Heart right ventricle (tissue), 16 donors: Measurements from ENCODE around the gene MBD3L2B. TPM values are rescaled to one million over a fixed set of nuclear protein-coding genes. Genes with fewer than 3 reads are reported as not detected.
"Not testable (repeated sequence)": the region's sequence is repeated elsewhere in the genome, so short reads cannot be mapped to it uniquely, and the experiment has no call there.

Experiments
- ATAC-seq, 8 donors: fragments of 200-7000 bp; cut with Tn5 transposase; one replicate each; pipeline ENCODE4 v1.9.1; 2020; ENCODE audit warnings: mild to moderate bottlenecking in 8 of 8, moderate library complexity in 8 of 8, moderate number of reproducible peaks in 1 of 8
- DNase-seq, 2 donors: peaks; one replicate each; pipeline ENCODE4 v3.0.0-alpha.2; 2020
- H3K27ac ChIP-seq, 10 donors: fragments of 200-600 bp; sonication (generic) in 2 of 10; one replicate each; pipeline versions ENCODE4 v1.5.0 to v1.8.0; 2020 to 2022; ENCODE audit warnings: mild to moderate bottlenecking in 3 of 10
- H3K27me3 ChIP-seq, 7 donors: fragments of 200-600 bp; one replicate each; pipeline ENCODE4 v1.8.0; 2021 to 2022; ENCODE audit warnings: mild to moderate bottlenecking in 2 of 7
- H3K36me3 ChIP-seq, 9 donors: fragments of 200-600 bp; sonication (generic) in 1 of 9; one replicate each; pipeline versions ENCODE4 v1.5.0 to v1.8.0; 2020 to 2022; ENCODE audit warnings: mild to moderate bottlenecking in 2 of 9
- H3K4me1 ChIP-seq, 9 donors: fragments of 200-600 bp; sonication (generic) in 1 of 9; one replicate each; pipeline versions ENCODE4 v1.5.0 to v1.8.0; 2020 to 2022; ENCODE audit warnings: mild to moderate bottlenecking in 4 of 9
- H3K4me3 ChIP-seq, 10 donors: fragments of 200-600 bp; sonication (generic) in 2 of 10; one replicate each; pipeline versions ENCODE4 v1.5.0 to v1.8.0; 2020 to 2022; ENCODE audit warnings: mild to moderate bottlenecking in 7 of 10, moderate library complexity in 2 of 10
- H3K9me3 ChIP-seq, 11 donors: fragments of 200-600 bp in 10 of 11; sonication (generic) in 2 of 11; one replicate each; pipeline versions ENCODE4 v1.5.0 to v1.8.0; 2013 to 2022; ENCODE audit warnings: mild to moderate bottlenecking in 2 of 11, control low read depth in 1 of 11, moderate library complexity in 1 of 11
- CTCF ChIP-seq, 9 donors: fragments of 200-600 bp; sonication (generic) in 2 of 9; IDR thresholded peaks; one replicate each; pipeline versions ENCODE4 v1.5.0 to v1.8.0; 2021 to 2022; ENCODE audit warnings: antibody characterized with exemption in 9 of 9, mild to moderate bottlenecking in 5 of 9, moderate library complexity in 1 of 9
- WGBS, 2 donors: extraction: QIAGEN DNeasy Blood & Tissue Kit; methylation state at CpG; one replicate each; pipeline ENCODE4 v1.1.7; 2013; ENCODE audit warnings: inconsistent platforms in 1 of 2; 5-methylcytosine and 5-hydroxymethylcytosine counted together
- intact Hi-C, 10 donors: fragments of 100-400 bp; cut with DNase I; formaldehyde crosslinking; loops; one replicate each; pipeline versions ENCODE4 v1.11.1 to v1.14.2; 2022
- polyA plus RNA-seq, 2 donors: library from polyadenylated mRNA; stranded (reverse); fragments of 200-250 nt; gene quantifications; one replicate each; pipeline ENCODE4 v1.2.3, GENCODE V29; 2013
- total RNA-seq, 10 donors: library from RNA; stranded (reverse); fragmentation: NEBNext Ultra II Directional in 3 of 10; extraction: Animal tissue kit (Norgen Biotek cat#: 25700) in 3 of 10; gene quantifications; one replicate each; pipeline versions ENCODE4 v1.2.1 to v1.2.4, GENCODE V29; 2021 to 2023
- donor health status: Arrhythmogenic right ventricular cardiomyopathy.
- donor health status: ischemic (EF 13 %, LVEDD 7.1; RV severe dilation, severe dysfunction).
- donor health status: healthy with polysubstance abuse.
- donor health status: DM: no; HTN: yes; CAD: no.
- donor health status: DM: no; HTN: no; CAD: no.
- donor health status: ischemic (EF 25% LVEDD 6.9; RV normal size, moderate dysfunction).
- donor health status: ischemic (EF 25% LVEDD 5.7; RV mildly dilated, moderate dysfunction).
- donor health status: healthy.
- donor health status: DM: yes; HTN: yes; CAD: no.
- donor health status: Ischemic cardiomyopathy.
- donor health status: ischemic (EF 35%, LVEDD 5.7; RV mildly dilated, moderate dysfunction).
- donor health status: nonischemic (EF 11% LVEDD 7.7; RV severe dilation, severe dysfunction).
- donor health status: DM: yes; HTN: yes; CAD: no.
- donor health status: PGD.
- donor health status: ischemic (EF 29% LVEDD 5.4; RV normal size, mild dysfunction).
- donor health status: nonischemic (EF 23%, LVEDD 6.1; RV moderate dilation, normal function).

Gene MBD3L2B
- total and polyA plus RNA-seq, 12 donors, result not detected

- intact Hi-C loops, result loop anchor here in 1 of 10 donors (10.0 kb wide), 1 partner anchor 333 kb away; the partner anchor contains the start of genes GPR108 and TRIP10
- peaks cover 0 to 24% (median 21%) of the 10 kb centered on the region in 9 donors for H3K36me3 ChIP-seq
- DNase-seq (no peak), ATAC-seq (no peak)
- peaks cover 0 to 8% (median 0%) of the 10 kb centered on the region in 11 donors for H3K9me3 ChIP-seq
- H3K27me3 ChIP-seq, result no peaks in the 10 kb centered on the region
- TF ChIP-seq CTCF (IDR thresholded peaks at IDR 0.05), result no peak
- no peak overlapping the region for H3K27ac ChIP-seq
- 79 to 88% methylated on average over 2 of the region's 2 CpGs for WGBS, 2 donors
- H3K4me3 ChIP-seq, result no peak overlapping the region
- peaks cover 0 to 15% (median 10%) of the 10 kb centered on the region in 9 donors for H3K4me1 ChIP-seq
Measured at GRCh38 chr19:7067716-7068115, 46.5 kb upstream of the MBD3L2B start.

- H3K4me3 ChIP-seq, H3K9me3 ChIP-seq, DNase-seq, H3K27me3 ChIP-seq, H3K27ac ChIP-seq, ATAC-seq: not testable (repeated sequence)
- WGBS, 2 donors, result 41 to 42% methylated on average over 13 of the region's 13 CpGs
- TF ChIP-seq CTCF (IDR thresholded peaks at IDR 0.05), result peak in 4 of 9 donors; percentile 8 to 23 (median 12)
- H3K4me1 ChIP-seq, result peaks cover 0 to 15% (median 10%) of the 10 kb centered on the region in 9 donors
- peaks cover 0 to 18% (median 15%) of the 10 kb centered on the region in 9 donors for H3K36me3 ChIP-seq
- intact Hi-C loops, result loop anchor here in 1 of 10 donors (10.0 kb wide), 1 partner anchor 332 kb away; the partner anchor contains the start of genes GPR108 and TRIP10
Measured at GRCh38 chr19:7067122-7067521, 45.9 kb upstream of the MBD3L2B start.

GRCh38 chr19:7063764-7064418 is 42.7 kb upstream of the MBD3L2B start:
- H3K27me3 ChIP-seq, result no peaks in the 10 kb centered on the region
- H3K9me3 ChIP-seq, result peaks cover 0 to 8% (median 0%) of the 10 kb centered on the region in 11 donors
- H3K4me1 ChIP-seq, result no peaks in the 10 kb centered on the region
- TF ChIP-seq CTCF (IDR thresholded peaks at IDR 0.05), result no peak
- WGBS, 2 donors, result 88 to 91% methylated on average over 9 of the region's 9 CpGs
- intact Hi-C loops, result loop anchor here in 1 of 10 donors (10.0 kb wide), 1 partner anchor 329 kb away; the partner anchor contains the start of genes GPR108 and TRIP10
- no peak overlapping the region for H3K4me3 ChIP-seq
- DNase-seq (no peak), ATAC-seq (no peak)
- H3K27ac ChIP-seq, result no peak overlapping the region
- no peaks in the 10 kb centered on the region for H3K36me3 ChIP-seq

GRCh38 chr19:7063339-7063738 is 42.1 kb upstream of the MBD3L2B start:
- Histone ChIP-seq H3K4me3 (no peak overlapping the region), H3K27me3 (no peaks in the 10 kb centered on the region), H3K27ac (no peak overlapping the region), H3K9me3 (peaks cover 0 to 8% (median 0%) of the 10 kb centered on the region in 11 donors), H3K4me1 (no peaks in the 10 kb centered on the region), H3K36me3 (no peaks in the 10 kb centered on the region)
- 75 to 77% methylated on average over 4 of the region's 4 CpGs for WGBS, 2 donors
- DNase-seq (no peak), ATAC-seq (no peak)
- TF ChIP-seq CTCF (IDR thresholded peaks at IDR 0.05), result no peak
- intact Hi-C loops, result loop anchor here in 1 of 10 donors (10.0 kb wide), 1 partner anchor 329 kb away; the partner anchor contains the start of genes GPR108 and TRIP10

- not testable (repeated sequence) for H3K27ac ChIP-seq, DNase-seq, H3K4me3 ChIP-seq, H3K27me3 ChIP-seq, H3K4me1 ChIP-seq, ATAC-seq, H3K9me3 ChIP-seq, H3K36me3 ChIP-seq
- intact Hi-C loops, result loop anchor here in 1 of 10 donors (10.0 kb wide), 1 partner anchor 325 kb away; the partner anchor contains the start of genes GPR108 and TRIP10
- WGBS, 2 donors, result 53 to 58% methylated on average over 1 of the region's 2 CpGs
Measured at GRCh38 chr19:7059977-7060376, 38.7 kb upstream of the MBD3L2B start.

- DNase-seq, H3K27me3 ChIP-seq, H3K4me3 ChIP-seq, intact Hi-C loops, H3K4me1 ChIP-seq, H3K9me3 ChIP-seq, H3K27ac ChIP-seq, ATAC-seq, H3K36me3 ChIP-seq: not testable (repeated sequence)
- no CpG with 5 or more reads among the region's 8 CpGs for WGBS, 2 donors
Measured at GRCh38 chr19:7058576-7058975, 37.3 kb upstream of the MBD3L2B start, which contains the start of gene MBD3L3. MBD3L3 (minus strand) TSS chr19:7058676; CDS start chr19:7058605, 71 bp downstream.

- ATAC-seq, H3K27ac ChIP-seq, H3K9me3 ChIP-seq, H3K27me3 ChIP-seq, intact Hi-C loops, H3K4me1 ChIP-seq, DNase-seq, H3K4me3 ChIP-seq, H3K36me3 ChIP-seq: not testable (repeated sequence)
- 76 to 82% methylated on average over 8 of the region's 16 CpGs for WGBS, 2 donors
Measured at GRCh38 chr19:7056371-7056770, 35.1 kb upstream of the MBD3L2B start.
